Measurements from ENCODE around the gene PSMA8. TPM values are rescaled to one million over a fixed set of nuclear protein-coding genes. Genes with fewer than 3 reads are reported as not detected.
"Not testable (repeated sequence)": the region's sequence is repeated elsewhere in the genome, so short reads cannot be mapped to it uniquely, and the experiment has no call there.

PSMA8 gene
- total RNA-seq, 1 donor from 2014 or later = not detected

DNA sequence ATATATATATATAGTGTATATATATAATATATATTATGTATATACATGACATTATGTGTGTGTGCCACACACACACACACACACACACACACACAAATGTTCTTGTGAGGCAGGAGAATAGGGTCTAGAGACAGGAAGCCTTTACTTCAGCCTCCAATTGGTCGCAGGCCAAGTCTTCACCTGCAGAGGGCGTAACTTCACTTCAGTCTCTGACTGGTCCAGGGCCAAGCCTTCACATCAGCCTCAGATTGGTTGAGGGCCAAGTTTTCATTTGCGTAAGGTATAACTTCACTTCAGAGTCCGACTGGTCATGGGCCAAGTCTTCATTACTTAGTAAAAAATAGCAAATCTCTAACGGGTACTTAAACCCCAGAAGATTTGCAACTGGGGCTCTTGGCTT lies 30.1 kb upstream of the PSMA8 start:
- H3K9ac ChIP-seq (ENCODE audit: low read depth in 1 of 3, low read length in 3 of 3) = no peak overlapping the region
- H3K27ac ChIP-seq (ENCODE audit: low read depth, low read length) = no peak overlapping the region
- H3K4me1 ChIP-seq (ENCODE audit: control insufficient read depth in 3 of 3, insufficient read depth in 3 of 3, low read length in 3 of 3) = no peaks in the 10 kb centered on the region
- no peak overlapping the region for H3K4me3 ChIP-seq (ENCODE audit: low read length in 3 of 3)
- H3K9me3 ChIP-seq (ENCODE audit: control insufficient read depth in 3 of 3, low read length in 3 of 3) = peaks cover 0 to 3% (median 0%) of the 10 kb centered on the region in 3 donors
- H3K27me3 ChIP-seq (ENCODE audit: control insufficient read depth in 3 of 3, insufficient read depth in 3 of 3, low read length in 3 of 3) = no peaks in the 10 kb centered on the region
- H3K36me3 ChIP-seq (ENCODE audit: control insufficient read depth in 3 of 3, insufficient read depth in 3 of 3, low read length in 3 of 3) = no peaks in the 10 kb centered on the region

DNA sequence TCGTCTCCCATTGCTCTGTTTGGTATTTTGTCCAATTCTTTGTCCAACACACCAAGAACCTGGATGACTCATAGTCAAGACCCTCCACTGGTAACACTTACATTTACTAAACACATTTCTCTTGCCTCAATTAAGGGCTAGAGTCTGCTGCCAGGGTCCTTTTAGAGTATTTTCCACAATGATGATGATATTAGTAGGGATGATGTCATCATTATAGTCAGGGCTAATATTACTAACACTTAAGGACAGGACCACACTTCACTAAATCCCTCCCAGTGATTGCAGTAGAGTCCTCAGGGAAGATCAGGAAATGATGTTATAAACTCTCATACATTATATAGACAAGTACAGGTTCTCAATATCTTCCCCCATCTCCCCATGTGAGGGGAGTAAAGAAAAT lies 29.6 kb upstream of the PSMA8 start:
- Histone ChIP-seq H3K9ac (ENCODE audit: low read depth in 1 of 3, low read length in 3 of 3) (no peak overlapping the region), H3K27me3 (ENCODE audit: control insufficient read depth in 3 of 3, insufficient read depth in 3 of 3, low read length in 3 of 3) (no peaks in the 10 kb centered on the region), H3K27ac (ENCODE audit: low read depth, low read length) (no peak overlapping the region), H3K4me3 (ENCODE audit: low read length in 3 of 3) (no peak overlapping the region), H3K4me1 (ENCODE audit: control insufficient read depth in 3 of 3, insufficient read depth in 3 of 3, low read length in 3 of 3) (no peaks in the 10 kb centered on the region), H3K36me3 (ENCODE audit: control insufficient read depth in 3 of 3, insufficient read depth in 3 of 3, low read length in 3 of 3) (no peaks in the 10 kb centered on the region), H3K9me3 (ENCODE audit: control insufficient read depth in 3 of 3, low read length in 3 of 3) (peaks cover 0 to 3% (median 0%) of the 10 kb centered on the region in 3 donors)

DNA sequence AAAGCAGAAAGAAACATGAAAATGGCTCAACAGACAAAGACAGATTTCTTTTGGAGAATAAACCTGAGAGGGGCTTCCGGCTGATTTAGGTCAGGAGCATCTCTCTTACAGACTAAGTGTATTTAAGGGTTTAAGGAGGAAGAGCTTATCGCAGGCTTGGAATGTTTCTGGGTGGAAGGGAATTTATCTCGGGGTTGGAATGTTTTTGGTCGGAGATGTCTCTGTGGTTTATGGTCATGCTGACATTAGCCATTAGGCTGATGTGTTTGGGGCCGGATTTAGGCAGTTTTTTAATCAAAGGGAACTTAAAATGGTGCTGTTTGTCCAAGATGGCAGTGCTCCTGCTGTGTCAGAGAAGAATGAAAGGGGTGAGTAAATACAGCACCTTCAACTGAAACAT lies 14.4 kb upstream of the PSMA8 start:
- Histone ChIP-seq H3K27ac (ENCODE audit: low read depth, low read length) (no peak overlapping the region), H3K9me3 (ENCODE audit: control insufficient read depth in 3 of 3, low read length in 3 of 3) (no peaks in the 10 kb centered on the region), H3K4me3 (ENCODE audit: low read length in 3 of 3) (no peak overlapping the region), H3K27me3 (ENCODE audit: control insufficient read depth in 3 of 3, insufficient read depth in 3 of 3, low read length in 3 of 3) (peaks cover 0 to 5% (median 2%) of the 10 kb centered on the region in 3 donors), H3K36me3 (ENCODE audit: control insufficient read depth in 3 of 3, insufficient read depth in 3 of 3, low read length in 3 of 3) (no peaks in the 10 kb centered on the region), H3K4me1 (ENCODE audit: control insufficient read depth in 3 of 3, insufficient read depth in 3 of 3, low read length in 3 of 3) (no peaks in the 10 kb centered on the region), H3K9ac (ENCODE audit: low read depth in 1 of 3, low read length in 3 of 3) (no peak overlapping the region)

DNA sequence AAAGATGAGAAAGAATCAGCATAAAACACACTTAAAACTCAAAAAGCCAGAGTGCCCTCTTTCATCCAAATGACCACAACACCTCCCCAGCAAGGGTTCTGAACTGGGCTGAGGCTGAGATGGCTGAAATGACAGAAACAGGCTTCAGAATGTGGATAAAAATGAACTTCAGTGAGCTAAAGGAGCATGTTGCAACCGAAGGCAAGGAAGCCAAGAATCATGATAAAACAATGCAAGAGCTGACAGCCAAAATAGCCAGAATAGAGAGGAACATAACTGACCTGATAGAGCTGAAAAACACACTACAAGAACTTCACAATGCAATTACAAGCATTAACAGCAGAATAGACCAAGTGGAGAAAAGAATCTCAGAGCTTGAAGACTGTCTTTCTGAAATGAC lies 12.2 kb upstream of the PSMA8 start:
- no peak overlapping the region for H3K9ac ChIP-seq (ENCODE audit: low read depth in 1 of 3, low read length in 3 of 3)
- no peaks in the 10 kb centered on the region for H3K4me1 ChIP-seq (ENCODE audit: control insufficient read depth in 3 of 3, insufficient read depth in 3 of 3, low read length in 3 of 3)

DNA sequence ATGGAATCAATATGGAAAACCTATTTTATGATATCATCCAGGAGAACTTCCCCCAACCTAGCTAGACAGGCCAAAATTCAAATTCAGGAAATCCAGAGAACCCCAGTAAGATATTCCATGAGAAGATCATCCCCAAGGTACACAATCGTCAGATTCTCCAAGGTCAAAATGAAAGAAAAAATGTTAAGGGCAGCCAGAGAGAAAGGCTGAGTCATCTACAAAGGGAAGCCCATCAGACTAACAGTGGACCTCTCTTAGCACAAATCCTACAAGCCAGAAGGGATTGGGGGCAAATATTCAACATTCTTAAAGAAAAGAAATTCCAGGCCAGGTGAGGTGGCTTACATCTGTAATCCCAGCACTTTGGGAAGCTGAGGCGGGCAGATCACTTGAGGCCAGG lies 11.7 kb upstream of the PSMA8 start:
- not testable (repeated sequence) for H3K4me1 ChIP-seq (ENCODE audit: control insufficient read depth in 3 of 3, insufficient read depth in 3 of 3, low read length in 3 of 3); H3K36me3 ChIP-seq (ENCODE audit: control insufficient read depth in 3 of 3, insufficient read depth in 3 of 3, low read length in 3 of 3); H3K4me3 ChIP-seq (ENCODE audit: low read length in 3 of 3); H3K9me3 ChIP-seq (ENCODE audit: control insufficient read depth in 3 of 3, low read length in 3 of 3); H3K27ac ChIP-seq (ENCODE audit: low read depth, low read length); H3K27me3 ChIP-seq (ENCODE audit: control insufficient read depth in 3 of 3, insufficient read depth in 3 of 3, low read length in 3 of 3); H3K9ac ChIP-seq (ENCODE audit: low read depth in 1 of 3, low read length in 3 of 3)

More for the DNA sequence above, 12.2 kb upstream of the PSMA8 start:
- Histone ChIP-seq H3K27me3 (ENCODE audit: control insufficient read depth in 3 of 3, insufficient read depth in 3 of 3, low read length in 3 of 3) (peaks cover 0 to 5% (median 2%) of the 10 kb centered on the region in 3 donors), H3K4me3 (ENCODE audit: low read length in 3 of 3) (no peak overlapping the region), H3K9me3 (ENCODE audit: control insufficient read depth in 3 of 3, low read length in 3 of 3) (no peaks in the 10 kb centered on the region), H3K27ac (ENCODE audit: low read depth, low read length) (no peak overlapping the region), H3K36me3 (ENCODE audit: control insufficient read depth in 3 of 3, insufficient read depth in 3 of 3, low read length in 3 of 3) (no peaks in the 10 kb centered on the region)

DNA sequence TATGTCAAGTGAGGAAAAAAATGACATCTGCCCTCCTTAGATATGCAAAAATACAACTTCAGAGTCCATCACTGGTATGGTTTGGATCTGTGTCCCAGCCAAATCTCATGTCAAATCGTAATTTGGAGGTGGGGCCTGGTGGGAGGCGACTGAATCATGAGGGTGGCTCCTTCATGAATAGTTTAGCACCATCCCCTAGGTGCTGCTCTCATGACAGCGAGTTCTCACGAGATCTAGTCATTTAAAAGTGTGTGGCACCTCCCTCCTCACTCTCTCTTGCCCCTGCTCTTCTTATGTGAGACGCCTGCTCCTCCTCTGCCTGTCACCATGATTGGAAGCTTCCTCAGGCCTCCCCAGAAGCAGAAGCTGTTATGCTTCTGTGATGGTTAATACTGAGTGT lies 5.9 kb upstream of the PSMA8 start:
- Histone ChIP-seq H3K9me3 (ENCODE audit: control insufficient read depth in 3 of 3, low read length in 3 of 3) (no peaks in the 10 kb centered on the region), H3K4me1 (ENCODE audit: control insufficient read depth in 3 of 3, insufficient read depth in 3 of 3, low read length in 3 of 3) (no peaks in the 10 kb centered on the region), H3K27me3 (ENCODE audit: control insufficient read depth in 3 of 3, insufficient read depth in 3 of 3, low read length in 3 of 3) (no peaks in the 10 kb centered on the region), H3K27ac (ENCODE audit: low read depth, low read length) (no peak overlapping the region), H3K36me3 (ENCODE audit: control insufficient read depth in 3 of 3, insufficient read depth in 3 of 3, low read length in 3 of 3) (no peaks in the 10 kb centered on the region), H3K4me3 (ENCODE audit: low read length in 3 of 3) (no peak overlapping the region), H3K9ac (ENCODE audit: low read depth in 1 of 3, low read length in 3 of 3) (no peak overlapping the region)

DNA sequence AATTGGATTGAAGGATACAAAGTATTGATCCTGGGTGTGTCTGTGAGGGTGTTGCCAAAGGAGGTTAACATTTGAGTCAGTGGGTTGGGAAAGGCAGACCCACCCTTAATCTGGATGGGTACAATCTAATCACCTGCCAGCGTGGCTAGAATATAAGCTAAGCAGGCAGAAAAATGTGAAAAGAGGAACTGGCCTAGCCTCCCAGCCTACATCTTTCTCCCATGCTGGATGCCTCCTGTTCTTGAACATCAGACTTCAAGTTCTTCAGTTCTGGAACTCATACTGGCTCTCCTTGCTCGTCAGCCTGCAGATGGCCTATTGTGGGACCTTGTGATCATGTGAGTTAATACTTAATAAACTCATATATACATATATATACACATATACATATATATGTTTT lies 5.5 kb upstream of the PSMA8 start:
- not testable (repeated sequence) for H3K27me3 ChIP-seq (ENCODE audit: control insufficient read depth in 3 of 3, insufficient read depth in 3 of 3, low read length in 3 of 3); H3K4me3 ChIP-seq (ENCODE audit: low read length in 3 of 3); H3K9me3 ChIP-seq (ENCODE audit: control insufficient read depth in 3 of 3, low read length in 3 of 3); H3K4me1 ChIP-seq (ENCODE audit: control insufficient read depth in 3 of 3, insufficient read depth in 3 of 3, low read length in 3 of 3); H3K27ac ChIP-seq (ENCODE audit: low read depth, low read length); H3K36me3 ChIP-seq (ENCODE audit: control insufficient read depth in 3 of 3, insufficient read depth in 3 of 3, low read length in 3 of 3); H3K9ac ChIP-seq (ENCODE audit: low read depth in 1 of 3, low read length in 3 of 3)

DNA sequence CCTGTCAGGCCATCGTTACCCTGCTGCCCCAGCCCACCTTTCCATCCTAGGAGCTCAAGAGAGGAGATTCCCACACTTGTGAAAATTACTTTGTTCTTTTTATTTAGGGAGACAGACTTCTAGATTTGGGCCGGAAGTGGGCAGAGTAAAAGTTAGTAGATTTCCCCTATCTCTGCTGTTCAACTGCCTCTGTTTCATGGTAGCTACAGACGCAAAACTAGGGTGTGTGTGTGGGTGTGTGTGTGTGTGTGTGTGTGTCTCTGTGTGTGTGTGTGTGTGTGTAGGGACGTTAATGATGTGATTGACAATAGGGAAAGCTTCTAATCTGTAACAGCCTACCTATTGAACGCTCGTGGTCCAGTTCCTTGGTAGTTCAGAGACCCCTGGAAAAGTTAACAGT lies 438 bp downstream of the PSMA8 start:
- Histone ChIP-seq H3K9ac (ENCODE audit: low read depth in 1 of 3, low read length in 3 of 3) (no peak overlapping the region), H3K4me3 (ENCODE audit: low read length in 3 of 3) (no peak overlapping the region), H3K9me3 (ENCODE audit: control insufficient read depth in 3 of 3, low read length in 3 of 3) (no peaks in the 10 kb centered on the region)

DNA sequence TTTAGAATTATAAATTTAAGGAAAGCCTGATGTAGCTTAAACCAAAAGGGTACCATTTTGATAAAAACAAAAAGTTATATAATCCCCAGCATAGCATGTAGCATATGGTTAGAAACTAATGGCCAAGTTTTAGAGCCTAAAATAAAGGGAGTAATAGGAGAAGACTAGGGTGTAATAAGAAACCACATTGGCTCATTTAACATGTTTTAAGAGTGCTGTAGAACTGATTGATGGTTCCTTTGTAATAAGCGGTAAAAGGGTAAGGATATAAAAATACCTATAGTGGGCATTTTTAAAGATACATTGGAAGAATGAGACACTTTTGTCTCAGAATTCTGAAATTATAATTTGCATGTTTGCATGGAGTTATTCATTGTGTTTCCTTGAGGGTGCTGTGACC lies 1.9 kb downstream of the PSMA8 start:
- H3K36me3 ChIP-seq (ENCODE audit: control insufficient read depth in 3 of 3, insufficient read depth in 3 of 3, low read length in 3 of 3) = no peaks in the 10 kb centered on the region
- H3K9ac ChIP-seq (ENCODE audit: low read depth in 1 of 3, low read length in 3 of 3) = no peak overlapping the region
- H3K27me3 ChIP-seq (ENCODE audit: control insufficient read depth in 3 of 3, insufficient read depth in 3 of 3, low read length in 3 of 3) = no peaks in the 10 kb centered on the region
- no peak overlapping the region for H3K27ac ChIP-seq (ENCODE audit: low read depth, low read length)
- no peaks in the 10 kb centered on the region for H3K9me3 ChIP-seq (ENCODE audit: control insufficient read depth in 3 of 3, low read length in 3 of 3)
- no peaks in the 10 kb centered on the region for H3K4me1 ChIP-seq (ENCODE audit: control insufficient read depth in 3 of 3, insufficient read depth in 3 of 3, low read length in 3 of 3)
- H3K4me3 ChIP-seq (ENCODE audit: low read length in 3 of 3) = no peak overlapping the region

More for the DNA sequence above, 438 bp downstream of the PSMA8 start:
- Histone ChIP-seq H3K4me1 (ENCODE audit: control insufficient read depth in 3 of 3, insufficient read depth in 3 of 3, low read length in 3 of 3) (no peaks in the 10 kb centered on the region), H3K36me3 (ENCODE audit: control insufficient read depth in 3 of 3, insufficient read depth in 3 of 3, low read length in 3 of 3) (no peaks in the 10 kb centered on the region), H3K27ac (ENCODE audit: low read depth, low read length) (no peak overlapping the region), H3K27me3 (ENCODE audit: control insufficient read depth in 3 of 3, insufficient read depth in 3 of 3, low read length in 3 of 3) (no peaks in the 10 kb centered on the region)

DNA sequence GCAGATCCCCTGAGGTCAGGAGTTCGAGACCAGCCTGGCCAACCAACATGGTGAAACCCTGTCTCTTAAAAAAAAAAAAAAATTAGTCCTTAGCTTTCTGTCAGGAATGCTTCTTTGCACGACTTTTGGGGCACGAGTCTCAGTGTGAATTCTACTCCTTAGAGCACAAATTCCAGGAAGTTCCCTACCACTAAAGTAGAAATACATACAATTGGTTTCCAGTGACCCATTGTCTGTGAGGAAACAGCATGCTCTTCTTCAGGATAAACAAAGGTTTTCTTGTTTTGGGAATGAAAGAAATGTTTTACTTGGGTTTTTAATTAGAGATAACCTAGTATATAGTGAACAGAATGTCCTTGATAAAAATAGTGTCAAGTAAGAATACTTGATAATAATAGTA lies 23.7 kb downstream of the PSMA8 start:
- no peaks in the 10 kb centered on the region for H3K27me3 ChIP-seq (ENCODE audit: control insufficient read depth in 3 of 3, insufficient read depth in 3 of 3, low read length in 3 of 3)
- no peak overlapping the region for H3K4me3 ChIP-seq (ENCODE audit: low read length in 3 of 3)
- no peaks in the 10 kb centered on the region for H3K9me3 ChIP-seq (ENCODE audit: control insufficient read depth in 3 of 3, low read length in 3 of 3)
- H3K9ac ChIP-seq (ENCODE audit: low read depth in 1 of 3, low read length in 3 of 3) = no peak overlapping the region
- no peaks in the 10 kb centered on the region for H3K4me1 ChIP-seq (ENCODE audit: control insufficient read depth in 3 of 3, insufficient read depth in 3 of 3, low read length in 3 of 3)
- H3K36me3 ChIP-seq (ENCODE audit: control insufficient read depth in 3 of 3, insufficient read depth in 3 of 3, low read length in 3 of 3) = no peaks in the 10 kb centered on the region
- H3K27ac ChIP-seq (ENCODE audit: low read depth, low read length) = no peak overlapping the region

DNA sequence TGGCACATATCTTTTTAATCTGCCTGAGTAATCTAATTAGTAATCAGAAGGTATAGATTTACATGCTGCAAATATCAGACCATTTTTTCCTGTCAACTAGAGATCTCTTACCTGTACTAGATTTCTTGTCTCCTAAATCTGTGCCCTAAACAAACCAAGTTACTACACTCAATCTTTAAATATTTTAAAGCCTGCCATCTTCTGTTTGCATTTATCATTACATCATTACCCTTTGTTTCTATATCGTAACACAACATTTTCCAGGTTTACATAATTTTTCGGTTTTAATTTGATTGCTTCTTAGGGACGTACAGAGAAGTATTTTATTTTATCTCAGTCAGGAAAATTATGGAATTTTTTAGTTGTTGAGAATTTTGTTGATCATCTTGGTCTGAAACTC lies 25.7 kb downstream of the PSMA8 start:
- H3K27ac ChIP-seq (ENCODE audit: low read depth, low read length) = no peak overlapping the region
- H3K9me3 ChIP-seq (ENCODE audit: control insufficient read depth in 3 of 3, low read length in 3 of 3) = no peaks in the 10 kb centered on the region
- no peaks in the 10 kb centered on the region for H3K36me3 ChIP-seq (ENCODE audit: control insufficient read depth in 3 of 3, insufficient read depth in 3 of 3, low read length in 3 of 3)
- no peaks in the 10 kb centered on the region for H3K27me3 ChIP-seq (ENCODE audit: control insufficient read depth in 3 of 3, insufficient read depth in 3 of 3, low read length in 3 of 3)
- H3K4me1 ChIP-seq (ENCODE audit: control insufficient read depth in 3 of 3, insufficient read depth in 3 of 3, low read length in 3 of 3) = no peaks in the 10 kb centered on the region
- H3K4me3 ChIP-seq (ENCODE audit: low read length in 3 of 3) = no peak overlapping the region
- no peak overlapping the region for H3K9ac ChIP-seq (ENCODE audit: low read depth in 1 of 3, low read length in 3 of 3)

Measured in skeletal muscle tissue (tissue), 4 donors.